Measurements from ENCODE around the gene ZNF394. TPM values are rescaled to one million over a fixed set of nuclear protein-coding genes. Genes with fewer than 3 reads are reported as not detected.
A peak's percentile ranks its signal among the peaks of the same experiment; 100 is the strongest.

Gene ZNF394
- total RNA-seq, 1 experiment from 2014 or later: 21.5 TPM

DNA sequence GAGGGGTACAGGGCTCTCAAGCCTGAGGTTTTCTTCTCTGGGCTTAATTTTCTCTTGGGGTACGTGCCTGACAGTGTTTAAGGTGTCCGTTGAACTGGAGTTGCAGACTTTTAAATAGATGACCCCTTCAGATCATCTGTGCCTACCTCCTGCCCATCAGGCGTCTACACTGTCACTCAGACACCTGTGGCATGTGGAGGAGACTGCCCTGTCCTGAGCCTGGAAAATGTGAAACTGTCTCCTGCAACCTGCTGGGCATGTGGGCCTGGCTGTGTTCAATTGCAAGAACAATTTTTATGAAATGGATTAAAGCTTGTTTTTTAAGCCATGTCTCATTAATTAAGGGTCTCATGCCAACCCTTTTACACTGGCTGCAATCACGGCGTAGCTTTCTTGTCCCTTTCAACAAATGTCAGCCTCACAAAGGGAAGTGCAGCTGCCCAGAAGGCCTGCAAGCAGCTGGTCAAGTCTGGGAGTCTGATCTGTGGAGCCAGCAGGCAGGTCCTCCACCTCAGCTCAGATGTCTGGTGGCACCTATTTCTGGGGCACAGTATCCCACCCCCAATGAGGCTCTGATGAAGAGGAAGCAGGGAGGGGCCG, 42.9 kb downstream of the ZNF394 start:
- no peak for DNase-seq (ENCODE audit: low spot score)
- in situ Hi-C loops (cut with HindIII; ENCODE audit: low sequenced_read_pairs): no loop called here

DNA sequence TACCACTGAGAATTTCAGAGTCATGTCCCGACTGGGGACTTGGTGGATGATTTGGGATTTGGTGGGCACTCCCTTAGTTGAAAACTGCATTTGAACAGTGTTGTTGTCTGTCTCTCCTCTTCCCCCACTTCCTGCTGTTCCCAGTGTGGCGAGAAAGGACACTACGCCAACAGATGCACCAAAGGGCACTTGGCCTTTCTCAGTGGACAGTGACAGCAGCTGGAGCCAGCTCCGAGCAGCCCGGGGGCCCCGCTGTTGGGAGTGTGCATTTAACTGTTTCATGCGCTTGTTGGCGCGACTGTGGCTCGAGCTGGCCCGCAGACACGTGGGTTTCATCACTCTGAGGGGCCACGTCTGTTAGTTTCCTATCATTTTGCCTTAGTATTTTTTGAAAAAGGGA, 43.8 kb downstream of the ZNF394 start:
- in situ Hi-C loops (cut with HindIII; ENCODE audit: low sequenced_read_pairs): no loop called here
- no peak for DNase-seq (ENCODE audit: low spot score)

DNA sequence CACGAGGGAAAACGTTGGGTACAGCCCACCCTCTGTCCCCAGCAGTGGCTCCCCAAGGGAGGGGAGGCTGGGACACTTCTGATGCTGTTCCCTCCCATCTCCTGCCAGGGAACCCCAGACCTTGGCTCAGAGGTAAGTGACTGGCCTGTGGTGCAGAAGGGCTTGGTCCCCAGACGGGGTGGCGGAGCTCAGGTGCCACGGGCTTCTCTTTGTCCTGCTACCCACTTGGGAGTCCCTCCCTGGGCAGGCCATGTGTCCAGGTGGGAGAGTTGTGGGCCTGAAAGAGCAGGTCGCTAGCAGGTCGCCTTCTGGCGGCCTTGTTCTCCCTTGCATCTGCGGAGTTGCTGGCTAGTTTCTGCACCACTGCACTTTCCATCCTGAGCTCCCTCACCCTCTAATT, 44.2 kb downstream of the ZNF394 start:
- in situ Hi-C loops (cut with HindIII; ENCODE audit: low sequenced_read_pairs): no loop called here

DNA sequence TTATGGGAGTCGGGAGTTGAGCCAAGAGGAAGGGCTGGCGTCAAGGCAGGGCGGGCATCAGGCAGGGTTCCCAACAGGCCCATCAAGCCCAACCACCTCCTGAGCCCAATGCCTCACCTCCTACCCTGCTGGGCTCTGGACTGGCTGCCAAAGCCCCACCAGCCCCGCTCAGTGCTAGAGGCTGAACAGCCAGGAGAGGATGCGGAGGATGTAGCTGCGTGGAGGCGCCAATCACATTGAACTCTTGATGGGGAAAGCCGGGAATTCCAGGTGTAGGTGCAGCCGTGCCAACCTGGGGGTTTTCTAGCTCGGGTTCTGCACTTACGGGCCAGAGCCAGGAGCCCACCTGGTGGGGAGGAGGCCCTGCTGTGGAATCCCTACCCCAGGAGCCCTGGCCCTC, 47.0 kb downstream of the ZNF394 start:
- peak; percentile 27 for DNase-seq (ENCODE audit: low spot score)
- in situ Hi-C loops (cut with HindIII; ENCODE audit: low sequenced_read_pairs): no loop called here

More for the DNA sequence above, 44.2 kb downstream of the ZNF394 start:
- no peak for DNase-seq (ENCODE audit: low spot score)

DNA sequence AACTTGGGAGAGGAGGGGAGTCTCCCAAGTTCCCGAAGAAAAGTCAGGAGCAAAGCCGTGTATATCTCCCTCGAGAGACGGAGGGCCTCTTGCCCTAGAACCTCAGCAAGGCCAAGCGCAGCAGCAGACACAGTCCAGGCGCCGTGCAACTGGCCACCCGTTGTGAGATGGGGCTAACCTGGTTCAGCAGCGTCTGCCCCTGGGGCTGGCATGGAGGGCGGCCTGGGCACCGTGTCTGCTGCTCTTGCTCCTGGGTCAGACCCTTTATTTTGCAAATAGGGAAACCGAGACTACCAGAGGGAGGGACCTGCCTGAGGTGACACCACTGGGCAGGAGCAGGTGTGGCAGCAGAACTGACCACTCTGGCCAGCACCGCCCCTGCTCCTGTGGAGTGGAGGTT, 47.5 kb downstream of the ZNF394 start:
- DNase-seq (ENCODE audit: low spot score): no peak
- in situ Hi-C loops (cut with HindIII; ENCODE audit: low sequenced_read_pairs): no loop called here

DNA sequence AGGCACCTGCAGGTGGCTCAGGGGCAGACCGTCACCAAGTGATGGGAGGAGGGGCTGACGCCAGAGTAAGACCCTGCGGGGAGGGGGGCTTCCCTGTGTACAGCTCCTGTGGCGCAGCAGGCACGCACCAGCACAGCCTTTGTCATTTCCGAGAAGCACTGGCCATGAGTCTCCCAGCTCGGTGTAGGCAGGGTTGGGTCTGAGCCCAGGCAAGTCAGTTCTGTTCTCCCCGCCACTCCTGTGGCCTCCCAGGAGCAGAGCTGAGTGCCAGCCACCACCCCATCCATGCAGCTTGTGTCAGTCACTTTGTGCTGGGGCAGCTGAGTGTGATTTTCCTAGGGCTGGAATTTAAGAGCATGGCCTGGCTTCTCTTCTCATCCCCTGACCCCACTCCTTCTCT, 48.1 kb downstream of the ZNF394 start:
- peak; percentile 29 for DNase-seq (ENCODE audit: low spot score)
- in situ Hi-C loops (cut with HindIII; ENCODE audit: low sequenced_read_pairs): no loop called here

DNA sequence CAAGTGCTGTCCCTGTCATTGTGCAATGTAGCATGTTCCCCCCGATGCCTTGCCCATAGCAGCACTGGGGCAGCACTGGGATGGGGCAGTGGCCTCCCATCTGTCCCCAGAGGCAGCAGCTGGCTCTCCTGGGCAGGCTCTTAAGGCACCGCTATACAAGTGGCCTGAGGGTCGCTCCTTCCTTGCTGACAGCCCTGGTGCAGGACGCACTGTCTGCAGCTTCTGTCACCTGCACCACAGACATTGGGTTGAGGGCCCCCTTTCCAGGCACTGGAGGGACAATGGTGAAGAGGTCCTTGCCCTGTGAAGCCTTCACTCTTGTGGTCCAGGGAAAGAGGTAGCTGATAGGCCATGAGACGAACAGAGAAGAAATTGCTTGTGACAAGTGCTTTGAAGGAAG, 50.8 kb downstream of the ZNF394 start:
- no peak for DNase-seq (ENCODE audit: low spot score)
- in situ Hi-C loops (cut with HindIII; ENCODE audit: low sequenced_read_pairs): no loop called here

DNA sequence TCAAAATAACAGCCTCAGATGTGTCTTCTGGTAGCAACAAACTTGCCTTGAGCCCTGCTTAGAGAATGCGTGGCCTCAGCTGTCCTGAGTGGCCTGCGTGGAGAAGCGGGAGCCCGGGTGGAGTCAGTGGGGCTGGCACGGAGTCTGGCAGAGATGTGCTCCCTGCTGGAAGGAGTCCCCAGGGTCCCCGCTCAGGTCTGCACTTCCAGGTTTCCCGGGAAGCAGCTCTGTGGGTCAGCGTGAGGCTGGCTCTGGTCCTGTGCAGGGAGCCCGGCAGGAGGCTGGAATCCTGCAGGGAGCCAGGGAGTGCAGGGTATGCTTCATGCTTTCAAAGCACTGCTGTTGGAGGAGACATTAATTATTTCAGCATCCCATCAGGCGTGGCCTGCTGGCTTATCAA, 51.2 kb downstream of the ZNF394 start:
- in situ Hi-C loops (cut with HindIII; ENCODE audit: low sequenced_read_pairs): no loop called here
- no peak for DNase-seq (ENCODE audit: low spot score)

DNA sequence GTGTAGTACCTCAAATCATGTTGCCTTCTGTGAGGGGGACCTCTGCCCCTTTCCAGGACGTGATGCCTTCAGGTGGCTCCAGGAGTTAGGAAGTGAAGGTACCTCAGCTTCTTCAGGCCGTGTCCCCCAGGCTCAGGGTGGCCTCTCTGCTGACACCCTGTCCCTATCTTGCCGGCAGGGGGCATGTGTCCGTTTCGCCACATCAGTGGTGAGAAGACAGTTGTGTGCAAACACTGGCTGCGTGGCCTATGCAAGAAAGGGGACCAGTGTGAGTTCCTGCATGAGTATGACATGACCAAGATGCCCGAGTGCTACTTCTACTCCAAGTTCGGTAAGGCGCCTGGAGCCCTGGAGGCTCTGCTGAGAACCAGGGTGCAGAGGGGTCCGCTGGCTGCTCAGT, 52.1 kb downstream of the ZNF394 start:
- DNase-seq (ENCODE audit: low spot score): no peak
- in situ Hi-C loops (cut with HindIII; ENCODE audit: low sequenced_read_pairs): no loop called here

DNA sequence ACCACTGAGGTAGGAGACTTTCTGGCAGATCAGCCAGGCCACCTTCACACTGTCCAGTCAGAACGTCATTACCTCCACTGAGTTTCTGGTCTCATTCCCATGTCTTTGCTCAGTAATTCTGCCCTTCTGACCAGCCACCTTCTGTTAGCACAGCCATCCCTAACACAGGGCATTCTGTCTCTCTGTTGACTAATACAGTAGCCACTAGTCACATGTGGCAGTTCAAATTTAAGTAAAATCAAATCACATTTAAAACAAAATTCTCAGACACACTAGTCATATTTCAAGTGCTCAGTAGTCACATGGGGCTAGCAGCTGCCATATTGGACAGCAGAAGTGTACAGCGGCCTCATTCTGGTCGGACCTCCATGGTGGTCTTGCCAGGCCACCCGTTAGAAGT, 54.0 kb downstream of the ZNF394 start:
- in situ Hi-C loops (cut with HindIII; ENCODE audit: low sequenced_read_pairs): no loop called here
- no peak for DNase-seq (ENCODE audit: low spot score)

Other genes starting within 250 kb of the ZNF394 start
- not detected in 2 replicates for gene MYH16, start 227.4 kb downstream of the ZNF394 start, total RNA-seq (2014; rRNA removed; shearing (Covaris generic))
- 111 and 121 TPM in 2 replicates for gene ARPC1A, start 174.4 kb downstream of the ZNF394 start, total RNA-seq (2014; rRNA removed; shearing (Covaris generic))
- gene ARPC1B, start 125.6 kb downstream of the ZNF394 start, total RNA-seq (2014; rRNA removed; shearing (Covaris generic)): 281 and 284 TPM in 2 replicates
- gene PDAP1, start 91.7 kb downstream of the ZNF394 start, total RNA-seq (2014; rRNA removed; shearing (Covaris generic)): 169 and 215 TPM in 2 replicates
- gene BUD31, start 91.3 kb downstream of the ZNF394 start, total RNA-seq (2014; rRNA removed; shearing (Covaris generic)): 91.6 and 96.3 TPM in 2 replicates
- gene PTCD1, start 61.5 kb downstream of the ZNF394 start, total RNA-seq (2014; rRNA removed; shearing (Covaris generic)): 10.9 and 28.1 TPM in 2 replicates
- 57.0 and 59.3 TPM in 2 replicates for gene CPSF4, start 61.3 kb downstream of the ZNF394 start, total RNA-seq (2014; rRNA removed; shearing (Covaris generic))
- 1,769 and 1,935 TPM in 2 replicates for gene ATP5MF, start 34.1 kb downstream of the ZNF394 start, total RNA-seq (2014; rRNA removed; shearing (Covaris generic))
- gene ZNF789, start 27.4 kb downstream of the ZNF394 start, total RNA-seq (2014; rRNA removed; shearing (Covaris generic)): 7.8 and 8.9 TPM in 2 replicates
- gene ZKSCAN5, start 4.4 kb upstream of the ZNF394 start, total RNA-seq (2014; rRNA removed; shearing (Covaris generic)): 18.6 and 23.1 TPM in 2 replicates
- gene FAM200A, start 51.8 kb upstream of the ZNF394 start, total RNA-seq (2014; rRNA removed; shearing (Covaris generic)): 2.6 and 5.0 TPM in 2 replicates
- gene ZNF655, start 58.4 kb upstream of the ZNF394 start, total RNA-seq (2014; rRNA removed; shearing (Covaris generic)): 40.9 and 48.6 TPM in 2 replicates
- gene TMEM225B, start 98.0 kb upstream of the ZNF394 start, total RNA-seq (2014; rRNA removed; shearing (Covaris generic)): 0.12 TPM in 1 of 2 replicates, not detected in the other
- gene ZSCAN25, start 116.7 kb upstream of the ZNF394 start, total RNA-seq (2014; rRNA removed; shearing (Covaris generic)): 7.6 and 10.6 TPM in 2 replicates
- not detected in 2 replicates for gene CYP3A5, start 179.7 kb upstream of the ZNF394 start, total RNA-seq (2014; rRNA removed; shearing (Covaris generic))
- gene CYP3A7, start 234.9 kb upstream of the ZNF394 start, total RNA-seq (2014; rRNA removed; shearing (Covaris generic)): not detected in 2 replicates

Data from G401 (cell line).